ENCODE data around the gene CEP85. TPM values are rescaled to one million over a fixed set of nuclear protein-coding genes. Genes with fewer than 3 reads are reported as not detected.

CEP85 gene
- total RNA-seq, result 10 to 100 TPM; 14.2 to 28.5 (median 20.7) TPM
- 16.4 TPM for total RNA-seq (2013)
- 24.4 to 70.2 (median 43.7) reads per million in 29 experiments for total RNA-seq

- peaks cover 6% of the 10 kb centered on the region for H3K36me3 Mint-ChIP-seq
- Histone ChIP-seq H3K9me3 (no peaks in the 10 kb centered on the region), H3K4me1 (ENCODE audit: control insufficient read depth in 1 of 2, extremely low read depth in 1 of 2, insufficient read depth in 2 of 2, low read length in 2 of 2) (peaks cover 16 to 17% of the 10 kb centered on the region in 2 experiments), H3K27ac (ENCODE audit: low read length) (peak within 1 kb of the TSS; percentile 79), H3K4me3 (ENCODE audit: control insufficient read depth in 1 of 2, extremely low read depth in 1 of 2, low read length in 1 of 2) (peak within 1 kb of the TSS; percentile 87 to 96), H3K27me3 (replicated peaks in 1 of 2; ENCODE audit: control insufficient read depth in 2 of 2, extremely low read depth in 1 of 2, insufficient read depth in 2 of 2, low read length in 1 of 2) (no peaks in the 10 kb centered on the region), H3K36me3 (ENCODE audit: control insufficient read depth in 2 of 2, extremely low read depth in 1 of 2, insufficient read depth in 1 of 2, low read length in 1 of 2) (no peaks in the 10 kb centered on the region)
- ATAC-seq (replicated peaks in 1 of 4), result peak; percentile 92 to 96 (median 94)
- ChIA-PET POLR2A (interaction anchor here in 1 of 2 donors (0.5 to 0.7 kb wide), 4 partner anchors 58 to 934 kb away, joined by 3 to 6 read pairs (median 4); no protein-coding TSS in a partner anchor), CTCF (interaction anchor here (0.5 to 3.1 kb wide), 31 partner anchors 28 to 552 kb away, joined by 3 to 23 read pairs (median 4); partner anchors contain the start of genes ZNF593 (in 2 of the 2) and DHDDS (in 1 of the 2))
- peak within 1 kb of the TSS; percentile 96 for H3K27ac Mint-ChIP-seq
- WGBS (ENCODE audit: insufficient coverage), result under 1% methylated on average over 73 of the region's 73 CpGs
- H3K9me3 Mint-ChIP-seq, result no peaks in the 10 kb centered on the region
- DNase-seq, result peak; percentile 95 to 99 (median 98)
- peaks cover 33 to 41% (median 38%) of the 10 kb centered on the region in 3 donors for H3K4me1 Mint-ChIP-seq
- H3K4me3 Mint-ChIP-seq, result peak within 1 kb of the TSS; percentile 94 to 99 (median 99)
- H3K27me3 Mint-ChIP-seq, result no peaks in the 10 kb centered on the region
These were observed at the start of gene CEP85 for GRCh38 chr1:26233903-26234643. Gene CEP85 (plus strand): TSS chr1:26234200. CDS start chr1:26239784, 5,584 bp downstream.

- Histone ChIP-seq H3K27me3 (replicated peaks in 1 of 2; ENCODE audit: control insufficient read depth in 2 of 2, extremely low read depth in 1 of 2, insufficient read depth in 2 of 2, low read length in 1 of 2) (peaks cover 0 to 5% of the 10 kb centered on the region in 2 experiments), H3K4me1 (ENCODE audit: control insufficient read depth in 1 of 2, extremely low read depth in 1 of 2, insufficient read depth in 2 of 2, low read length in 2 of 2) (no peaks in the 10 kb centered on the region), H3K4me3 (ENCODE audit: control insufficient read depth in 1 of 2, extremely low read depth in 1 of 2, low read length in 1 of 2) (no peak overlapping the region), H3K9me3 (no peaks in the 10 kb centered on the region), H3K36me3 (ENCODE audit: control insufficient read depth in 2 of 2, extremely low read depth in 1 of 2, insufficient read depth in 1 of 2, low read length in 1 of 2) (peaks cover 0 to 2% of the 10 kb centered on the region in 2 donors), H3K27ac (ENCODE audit: low read length) (no peak overlapping the region)
- no peaks in the 10 kb centered on the region for H3K4me1 Mint-ChIP-seq
- ATAC-seq (replicated peaks in 1 of 4), result no peak
- H3K27me3 Mint-ChIP-seq, result no peaks in the 10 kb centered on the region
- POLR2A ChIA-PET, result interaction anchor here in 1 of 2 donors (0.6 kb wide), 1 partner anchor 314 kb away, joined by 8 read pairs; no protein-coding TSS in a partner anchor
- no peak for DNase-seq
- no peak overlapping the region for H3K27ac Mint-ChIP-seq
- H3K9me3 Mint-ChIP-seq, result no peaks in the 10 kb centered on the region
- no peaks in the 10 kb centered on the region for H3K36me3 Mint-ChIP-seq
- H3K4me3 Mint-ChIP-seq, result no peak overlapping the region
- WGBS (ENCODE audit: insufficient coverage), result 100% methylated on average over 7 of the region's 21 CpGs
- CTCF ChIA-PET, result no interaction called here
These were observed 49.1 kb upstream of the CEP85 start for GRCh38 chr1:26184883-26185282.

- CTCF ChIA-PET, result no interaction called here
- ATAC-seq (replicated peaks in 1 of 4) (no peak), DNase-seq (no peak)
- Histone ChIP-seq H3K4me3 (ENCODE audit: control insufficient read depth in 1 of 2, extremely low read depth in 1 of 2, low read length in 1 of 2) (no peak overlapping the region), H3K4me1 (ENCODE audit: control insufficient read depth in 1 of 2, extremely low read depth in 1 of 2, insufficient read depth in 2 of 2, low read length in 2 of 2) (peaks cover 0 to 7% of the 10 kb centered on the region in 2 experiments), H3K27ac (ENCODE audit: low read length) (no peak overlapping the region), H3K27me3 (replicated peaks in 1 of 2; ENCODE audit: control insufficient read depth in 2 of 2, extremely low read depth in 1 of 2, insufficient read depth in 2 of 2, low read length in 1 of 2) (peaks cover 0 to 5% of the 10 kb centered on the region in 2 experiments), H3K36me3 (ENCODE audit: control insufficient read depth in 2 of 2, extremely low read depth in 1 of 2, insufficient read depth in 1 of 2, low read length in 1 of 2) (peaks cover 0 to 2% of the 10 kb centered on the region in 2 donors), H3K9me3 (no peaks in the 10 kb centered on the region)
- Mint-ChIP-seq H3K4me1 (peaks cover 0 to 15% (median 7%) of the 10 kb centered on the region in 3 donors), H3K27me3 (no peaks in the 10 kb centered on the region), H3K36me3 (no peaks in the 10 kb centered on the region), H3K9me3 (no peaks in the 10 kb centered on the region), H3K4me3 (no peak overlapping the region), H3K27ac (no peak overlapping the region)
- no CpG with 5 or more reads among the region's 6 CpGs for WGBS (ENCODE audit: insufficient coverage)
- POLR2A ChIA-PET, result no interaction called here
These were observed 46.1 kb upstream of the CEP85 start for GRCh38 chr1:26187882-26188281.

GRCh38 chr1:26188477-26188876 is 45.5 kb upstream of the CEP85 start:
- Mint-ChIP-seq H3K4me3 (no peak overlapping the region), H3K36me3 (no peaks in the 10 kb centered on the region), H3K27me3 (no peaks in the 10 kb centered on the region), H3K4me1 (peaks cover 0 to 15% (median 7%) of the 10 kb centered on the region in 3 donors), H3K9me3 (no peaks in the 10 kb centered on the region), H3K27ac (no peak overlapping the region)
- no peak overlapping the region for H3K27ac ChIP-seq (ENCODE audit: low read length)
- ATAC-seq (replicated peaks in 1 of 4), result no peak
- H3K36me3 ChIP-seq (ENCODE audit: control insufficient read depth in 2 of 2, extremely low read depth in 1 of 2, insufficient read depth in 1 of 2, low read length in 1 of 2), result peaks cover 0 to 2% of the 10 kb centered on the region in 2 donors
- H3K4me1 ChIP-seq (ENCODE audit: control insufficient read depth in 1 of 2, extremely low read depth in 1 of 2, insufficient read depth in 2 of 2, low read length in 2 of 2), result peaks cover 0 to 7% of the 10 kb centered on the region in 2 experiments
- DNase-seq, result no peak
- ChIA-PET POLR2A (interaction anchor here in 1 of 2 donors (0.5 kb wide), 1 partner anchor 29 kb away, joined by 8 read pairs; no protein-coding TSS in a partner anchor), CTCF (interaction anchor here in 1 of 2 donors (1.2 kb wide), 1 partner anchor 47 kb away, joined by 3 read pairs; no protein-coding TSS in a partner anchor)
- no peak overlapping the region for H3K4me3 ChIP-seq (ENCODE audit: control insufficient read depth in 1 of 2, extremely low read depth in 1 of 2, low read length in 1 of 2)
- WGBS (ENCODE audit: insufficient coverage), result 100% methylated on average over 2 of the region's 8 CpGs
- peaks cover 0 to 6% of the 10 kb centered on the region in 2 experiments for H3K27me3 ChIP-seq (replicated peaks in 1 of 2; ENCODE audit: control insufficient read depth in 2 of 2, extremely low read depth in 1 of 2, insufficient read depth in 2 of 2, low read length in 1 of 2)
- H3K9me3 ChIP-seq, result no peaks in the 10 kb centered on the region

- H3K9me3 ChIP-seq, result no peaks in the 10 kb centered on the region
- peaks cover 0 to 2% of the 10 kb centered on the region in 2 experiments for H3K27me3 ChIP-seq (replicated peaks in 1 of 2; ENCODE audit: control insufficient read depth in 2 of 2, extremely low read depth in 1 of 2, insufficient read depth in 2 of 2, low read length in 1 of 2)
- H3K9me3 Mint-ChIP-seq, result no peaks in the 10 kb centered on the region
- ChIA-PET POLR2A (no interaction called here), CTCF (interaction anchor here (1.0 to 1.2 kb wide), 2 partner anchors 45 to 46 kb away, joined by 3 to 4 read pairs; partner anchors contain the start of gene CEP85 (in 1 of the 2))
- no peak overlapping the region for H3K27ac Mint-ChIP-seq
- no peak overlapping the region for H3K4me3 ChIP-seq (ENCODE audit: control insufficient read depth in 1 of 2, extremely low read depth in 1 of 2, low read length in 1 of 2)
- ATAC-seq (replicated peaks in 1 of 4) (no peak), DNase-seq (no peak)
- no peaks in the 10 kb centered on the region for H3K36me3 Mint-ChIP-seq
- no peaks in the 10 kb centered on the region for H3K27me3 Mint-ChIP-seq
- H3K4me1 ChIP-seq (ENCODE audit: control insufficient read depth in 1 of 2, extremely low read depth in 1 of 2, insufficient read depth in 2 of 2, low read length in 2 of 2), result peaks cover 0 to 7% of the 10 kb centered on the region in 2 experiments
- peaks cover 0 to 2% of the 10 kb centered on the region in 2 donors for H3K36me3 ChIP-seq (ENCODE audit: control insufficient read depth in 2 of 2, extremely low read depth in 1 of 2, insufficient read depth in 1 of 2, low read length in 1 of 2)
- 70% methylated on average over 2 of the region's 6 CpGs for WGBS (ENCODE audit: insufficient coverage)
- peaks cover 0 to 15% (median 10%) of the 10 kb centered on the region in 3 donors for H3K4me1 Mint-ChIP-seq
- H3K27ac ChIP-seq (ENCODE audit: low read length), result no peak overlapping the region
- no peak overlapping the region for H3K4me3 Mint-ChIP-seq
These were observed 44.7 kb upstream of the CEP85 start for GRCh38 chr1:26189331-26189730.

GRCh38 chr1:26189751-26190275 is 44.2 kb upstream of the CEP85 start:
- H3K27me3 Mint-ChIP-seq, result no peaks in the 10 kb centered on the region
- Histone ChIP-seq H3K4me3 (ENCODE audit: control insufficient read depth in 1 of 2, extremely low read depth in 1 of 2, low read length in 1 of 2) (no peak overlapping the region), H3K27me3 (replicated peaks in 1 of 2; ENCODE audit: control insufficient read depth in 2 of 2, extremely low read depth in 1 of 2, insufficient read depth in 2 of 2, low read length in 1 of 2) (peaks cover 0 to 2% of the 10 kb centered on the region in 2 experiments), H3K4me1 (ENCODE audit: control insufficient read depth in 1 of 2, extremely low read depth in 1 of 2, insufficient read depth in 2 of 2, low read length in 2 of 2) (peaks cover 0 to 7% of the 10 kb centered on the region in 2 experiments), H3K27ac (ENCODE audit: low read length) (no peak overlapping the region), H3K9me3 (no peaks in the 10 kb centered on the region), H3K36me3 (ENCODE audit: control insufficient read depth in 2 of 2, extremely low read depth in 1 of 2, insufficient read depth in 1 of 2, low read length in 1 of 2) (peaks cover 0 to 2% of the 10 kb centered on the region in 2 donors)
- H3K27ac Mint-ChIP-seq, result no peak overlapping the region
- DNase-seq (no peak), ATAC-seq (replicated peaks in 1 of 4) (no peak)
- peaks cover 0 to 15% (median 10%) of the 10 kb centered on the region in 3 donors for H3K4me1 Mint-ChIP-seq
- WGBS (ENCODE audit: insufficient coverage), result no CpG with 5 or more reads among the region's 7 CpGs
- no peaks in the 10 kb centered on the region for H3K9me3 Mint-ChIP-seq
- POLR2A ChIA-PET, result no interaction called here
- no peaks in the 10 kb centered on the region for H3K36me3 Mint-ChIP-seq
- H3K4me3 Mint-ChIP-seq, result no peak overlapping the region
- CTCF ChIA-PET, result interaction anchor here in 1 of 2 donors (1.0 kb wide), 1 partner anchor 44 kb away, joined by 4 read pairs; the partner anchor contains the start of gene CEP85

Data from T-cell (primary cell).